ENCODE data around the gene XAB2.
"Not testable (repeated sequence)": the region's sequence is repeated elsewhere in the genome, so short reads cannot be mapped to it uniquely, and the experiment has no call there.

Gene XAB2

DNA sequence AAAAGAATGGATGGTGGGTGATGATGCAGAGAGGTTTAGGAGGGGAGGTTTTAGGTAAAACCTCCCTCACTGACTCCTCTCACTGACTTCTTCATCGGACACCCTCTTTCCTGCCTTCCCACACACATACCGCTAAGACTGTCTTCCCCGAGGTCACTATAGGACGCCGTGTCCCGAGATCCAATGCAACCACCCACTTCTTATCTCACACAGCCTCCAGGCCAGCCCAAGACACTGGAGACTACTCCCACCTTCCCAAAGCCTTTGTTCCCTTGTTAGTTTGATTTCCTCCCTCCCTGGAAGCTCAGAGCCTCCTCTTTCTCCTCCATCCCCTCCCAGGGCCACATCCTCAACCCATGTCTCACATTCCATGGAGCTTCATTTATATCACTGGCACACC is 50.2 kb downstream of the XAB2 start:
- no peak for DNase-seq (ENCODE audit: low read depth in 3 of 3)

DNA sequence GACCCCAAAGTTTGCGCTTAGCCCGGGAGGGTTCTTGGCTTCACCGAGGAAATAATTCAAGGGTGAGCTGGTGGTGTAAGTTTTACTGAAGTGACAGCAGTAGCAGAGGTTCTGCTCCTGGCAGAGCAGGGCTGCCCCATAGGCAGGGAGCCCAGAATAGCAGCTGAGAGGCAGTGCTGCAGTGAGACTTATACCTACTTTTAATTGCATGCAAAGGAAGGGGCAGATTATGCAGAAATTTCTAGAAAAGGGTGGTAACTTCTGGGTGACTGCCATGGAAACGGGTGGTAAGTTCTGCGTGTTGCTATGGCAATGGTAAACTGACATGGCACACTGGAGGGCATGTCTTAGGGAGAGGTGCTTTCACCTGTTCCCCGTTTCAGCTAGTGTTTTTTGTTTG is 51.2 kb downstream of the XAB2 start:
- DNase-seq (ENCODE audit: low read depth in 3 of 3): no peak

DNA sequence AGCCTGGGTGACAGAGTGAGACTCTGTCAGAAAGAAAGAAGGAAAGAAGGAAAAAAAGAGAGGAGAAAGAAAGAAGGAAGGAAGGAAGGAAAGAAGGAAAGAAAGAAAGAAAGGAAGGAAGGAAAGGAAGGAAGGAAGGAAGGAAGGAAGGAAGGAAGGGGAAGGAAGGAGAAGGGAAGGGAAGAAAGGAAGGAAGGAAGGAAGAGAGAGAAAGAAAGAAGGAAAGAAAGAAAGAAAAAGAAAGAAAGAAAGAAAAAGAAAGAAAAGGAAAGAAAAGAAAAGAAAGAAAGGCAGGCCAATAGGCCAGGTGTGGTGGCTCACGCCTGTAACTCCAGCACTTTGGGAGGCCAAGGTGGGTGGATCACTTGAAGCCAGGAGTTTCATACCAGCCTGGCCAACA is 51.9 kb downstream of the XAB2 start:
- not testable (repeated sequence) for DNase-seq (ENCODE audit: low read depth in 3 of 3)

- no peak for DNase-seq (ENCODE audit: low read depth in 3 of 3)
Measured at GRCh38 chr19:7575434-7576040, 53.8 kb downstream of the XAB2 start.

DNA sequence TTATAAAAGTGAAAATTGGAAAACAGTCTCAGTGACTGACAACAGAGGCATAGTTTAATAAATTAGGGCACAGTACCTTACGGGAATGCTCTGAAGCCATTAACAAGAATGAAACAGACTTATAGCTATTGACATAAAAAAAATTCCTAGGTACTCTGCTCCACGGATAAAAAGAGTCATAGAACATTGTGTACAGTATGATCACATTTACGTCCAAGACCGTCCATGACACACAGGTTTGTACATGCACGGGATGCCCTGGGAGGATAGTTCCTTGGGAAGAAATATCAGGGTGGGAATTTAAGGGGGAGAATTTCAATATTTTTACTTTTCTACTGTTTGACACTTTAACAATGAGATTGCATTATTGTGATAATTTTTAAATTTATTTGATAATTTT is 58.6 kb downstream of the XAB2 start:
- no peak for DNase-seq (ENCODE audit: low read depth in 3 of 3)

Measured in stimulated activated CD4-positive, alpha-beta T cell treated with anti-CD3 and anti-CD28 coated beads, TNF-alpha, amount 100 ng/mL, for 24 hours (primary cell).